K562 (cell line): ENCODE data around the gene SCPEP1. TPM values are rescaled to one million over a fixed set of nuclear protein-coding genes. Genes with fewer than 3 reads are reported as not detected.

ENCODE experiments used
- ARHGAP35 ChIP-seq: fragments of 450-650 bp; IDR thresholded peaks from 2 replicates; pipeline ENCODE4 v1.6.1; 2018; ENCODE audit not compliant: partially characterized antibody
- BACH1 ChIP-seq: fragments of 200-800 bp; sonication (Bioruptor generic); IDR thresholded peaks from 2 replicates; pipeline ENCODE4 v1.6.1; 2016; ENCODE audit warnings: missing genetic modification characterization, missing compliant biosample characterization
- BRF2 ChIP-seq: IDR thresholded peaks from 3 replicates; pipeline ENCODE4 v1.6.1; 2011; ENCODE audit warnings: borderline replicate concordance, mild to moderate bottlenecking; ENCODE audit not compliant: insufficient read length, insufficient read depth
- COPS2 ChIP-seq: fragments of 450-650 bp; conservative IDR thresholded peaks from 2 replicates; pipeline ENCODE4 v1.6.1; 2016; ENCODE audit warnings: mild to moderate bottlenecking, moderate library complexity
- DNMT1 ChIP-seq: fragments of 450-650 bp; IDR thresholded peaks from 2 replicates; pipeline ENCODE4 v1.6.1; 2016; ENCODE audit warnings: antibody characterized with exemption, mild to moderate bottlenecking
- EWSR1 ChIP-seq: fragments of 450-650 bp; IDR thresholded peaks from 2 replicates; pipeline ENCODE4 v1.6.1; 2018; ENCODE audit warnings: borderline replicate concordance, mild to moderate bottlenecking, low read depth, moderate library complexity; ENCODE audit not compliant: partially characterized antibody
- FOS ChIP-seq: IDR thresholded peaks from 3 replicates; pipeline ENCODE4 v1.6.1; 2011; ENCODE audit not compliant: insufficient read length; ENCODE audit errors: extremely low read depth
- HDAC2 ChIP-seq: fragments of 450-650 bp; IDR thresholded peaks from 2 replicates; pipeline ENCODE4 v1.6.1; 2016; ENCODE audit warnings: mild to moderate bottlenecking
- HES1 ChIP-seq: fragments of 450-650 bp; IDR thresholded peaks from 2 replicates; pipeline ENCODE4 v1.6.1; 2016; ENCODE audit warnings: low read depth, mild to moderate bottlenecking, moderate library complexity
- JUNB ChIP-seq: fragments of 450-650 bp; formaldehyde crosslinking; conservative IDR thresholded peaks from 2 replicates; pipeline ENCODE4 v1.4.0; 2020; ENCODE audit warnings: mild to moderate bottlenecking
- MYNN ChIP-seq, 2 experiments: sonication (generic); formaldehyde crosslinking in 1 of 2; IDR thresholded peaks; 2 replicates each; pipeline versions ENCODE4 v1.5.0 to v1.6.1; 2016 to 2020; ENCODE audit warnings: antibody characterized with exemption in 1 of 2, missing genetic modification reagents in 1 of 2
- NR1H2 ChIP-seq: sonication (generic); formaldehyde crosslinking; IDR thresholded peaks from 2 replicates; pipeline ENCODE4 v1.4.0; 2020; ENCODE audit warnings: mild to moderate bottlenecking, missing genetic modification reagents
- POLR2A ChIP-seq: fragments of 450-650 bp; conservative IDR thresholded peaks from 2 replicates; pipeline ENCODE4 v1.6.1; 2016
- SRSF1 ChIP-seq: fragments of 200-400 bp; formaldehyde crosslinking; IDR thresholded peaks from 2 replicates; pipeline ENCODE4 v1.6.1; 2017; ENCODE audit warnings: mild to moderate bottlenecking, low read depth, low read length, moderate library complexity
- STAT6 ChIP-seq: sonication (generic); formaldehyde crosslinking; IDR thresholded peaks from 2 replicates; pipeline ENCODE4 v1.8.1; 2023; ENCODE audit warnings: mild to moderate bottlenecking, missing genetic modification reagents
- TAF15 ChIP-seq: fragments of 200-400 bp; formaldehyde crosslinking; IDR thresholded peaks from 2 replicates; pipeline ENCODE4 v1.6.1; 2017; ENCODE audit warnings: mild to moderate bottlenecking, low read depth, low read length, moderate library complexity
- ZBTB12 ChIP-seq: fragments of 250-450 bp; sonication (Bioruptor Pico); IDR thresholded peaks from 2 replicates; pipeline ENCODE4 v1.4.0; 2020
- ZFP1 ChIP-seq: fragments of 450-650 bp; formaldehyde crosslinking; IDR thresholded peaks from 2 replicates; pipeline ENCODE4 v1.4.0; 2020; ENCODE audit warnings: mild to moderate bottlenecking, mixed read lengths
- ZNF133 ChIP-seq: fragments of 250-450 bp; sonication (Bioruptor Pico); IDR thresholded peaks from 2 replicates; pipeline ENCODE4 v1.4.0; 2020; ENCODE audit warnings: mild to moderate bottlenecking
- ZNF277 ChIP-seq: fragments of 250-450 bp; sonication (Bioruptor Pico); IDR thresholded peaks from 2 replicates; pipeline ENCODE4 v1.8.0; 2022; ENCODE audit warnings: inconsistent platforms, mild to moderate bottlenecking, moderate library complexity, borderline replicate concordance
- ZNF695 ChIP-seq: fragments of 450-650 bp; formaldehyde crosslinking; IDR thresholded peaks from 2 replicates; pipeline ENCODE4 v1.4.0; 2020; ENCODE audit warnings: mild to moderate bottlenecking, moderate library complexity
- polyA plus RNA-seq, 8 experiments: library from polyadenylated mRNA; depleted of rRNA in 4 of 8; stranded (reverse) in 5 of 8; unstranded in 3 of 8; fragments of >200 nt; fragmentation: Nextera tagmentation in 2 of 8; fragmentation: Illumina TruSeq in 1 of 8; extraction: Ambion mirVana in 2 of 8; extraction: Trizol in 1 of 8; gene quantifications; 2 replicates each; pipeline versions ENCODE4 v1.2.1 to v1.2.3, GENCODE V29; 2011 to 2014; ENCODE audit warnings: inconsistent platforms in 1 of 8, missing spikeins in 1 of 8
- total RNA-seq, 7 experiments: library from RNA; depleted of rRNA in 6 of 7; stranded (reverse); fragments of >200 nt in 6 of 7; fragmentation: Illumina TruSeq in 2 of 7; extraction: Trizol in 2 of 7; gene quantifications; 2 replicates each; pipeline versions ENCODE4 v1.2.1 to v1.2.3, GENCODE V29; 2011 to 2021; ENCODE audit warnings: low replicate concordance in 1 of 7

SCPEP1 gene
- total and polyA plus RNA-seq, 9 of the 15 experiments (the other 6 are each of a cell fraction or from before 2014, with no cell fraction given), result 5.1 to 14.8 (median 7.2) TPM

GRCh38 chr17:56985371-56986162 is 7.6 kb downstream of the SCPEP1 start (continued):
- peak; percentile 88 for TF ChIP-seq HES1
- no peak for TF ChIP-seq JUNB (CRISPR knock-in tag)
- TF ChIP-seq BRF2, result no peak
- no peak for TF ChIP-seq SRSF1
- no peak for TF ChIP-seq TAF15
- TF ChIP-seq MYNN (IDR thresholded peaks at IDR 0.05), result peak; percentile 92; the same call in 1 of the 2 replicates
- TF ChIP-seq MYNN (CRISPR knock-in tag; IDR thresholded peaks at IDR 0.05), result no peak
- TF ChIP-seq HDAC2, result peak; percentile 94
- TF ChIP-seq ZFP1, result no peak
- TF ChIP-seq COPS2, result no peak
- TF ChIP-seq ZNF277, result no peak
- TF ChIP-seq POLR2A, result peak; percentile 44; the same call in 1 of the 2 replicates
- TF ChIP-seq EWSR1, result no peak
- TF ChIP-seq ARHGAP35, result no peak
- no peak for TF ChIP-seq STAT6
- no peak for TF ChIP-seq BACH1
- no peak for TF ChIP-seq ZNF133 (CRISPR knock-in tag)
- TF ChIP-seq NR1H2 (CRISPR knock-in tag), result no peak
- no peak for TF ChIP-seq ZNF695 (CRISPR knock-in tag)
- TF ChIP-seq DNMT1, result no peak
- TF ChIP-seq ZBTB12 (CRISPR knock-in tag), result no peak
- TF ChIP-seq FOS, result no peak
